ENCODE measurements around the gene EFTUD2.

The EFTUD2 gene

GRCh38 chr17:44820631-44821212 is 78.5 kb downstream of the EFTUD2 start (continued):
- TF ChIP-seq, protein P1, sequence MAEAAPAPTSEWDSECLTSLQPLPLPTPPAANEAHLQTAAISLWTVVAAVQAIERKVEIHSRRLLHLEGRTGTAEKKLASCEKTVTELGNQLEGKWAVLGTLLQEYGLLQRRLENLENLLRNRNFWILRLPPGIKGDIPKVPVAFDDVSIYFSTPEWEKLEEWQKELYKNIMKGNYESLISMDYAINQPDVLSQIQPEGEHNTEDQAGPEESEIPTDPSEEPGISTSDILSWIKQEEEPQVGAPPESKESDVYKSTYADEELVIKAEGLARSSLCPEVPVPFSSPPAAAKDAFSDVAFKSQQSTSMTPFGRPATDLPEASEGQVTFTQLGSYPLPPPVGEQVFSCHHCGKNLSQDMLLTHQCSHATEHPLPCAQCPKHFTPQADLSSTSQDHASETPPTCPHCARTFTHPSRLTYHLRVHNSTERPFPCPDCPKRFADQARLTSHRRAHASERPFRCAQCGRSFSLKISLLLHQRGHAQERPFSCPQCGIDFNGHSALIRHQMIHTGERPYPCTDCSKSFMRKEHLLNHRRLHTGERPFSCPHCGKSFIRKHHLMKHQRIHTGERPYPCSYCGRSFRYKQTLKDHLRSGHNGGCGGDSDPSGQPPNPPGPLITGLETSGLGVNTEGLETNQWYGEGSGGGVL (tag by site-specific recombination; IDR thresholded peaks at IDR 0.05), result no peak
- TF ChIP-seq ZSCAN23 (tag by site-specific recombination; IDR thresholded peaks at IDR 0.05), result peak; percentile 86; the same call in 1 of the 2 replicates
- TF ChIP-seq RBAK (tag by site-specific recombination; IDR thresholded peaks at IDR 0.05), result no peak
- no peak for TF ChIP-seq ZNF140 (tag by site-specific recombination; IDR thresholded peaks at IDR 0.05)
- no peak for TF ChIP-seq SALL2 (tag by site-specific recombination; IDR thresholded peaks at IDR 0.05; ENCODE audit: borderline replicate concordance)
- TF ChIP-seq, protein P2, sequence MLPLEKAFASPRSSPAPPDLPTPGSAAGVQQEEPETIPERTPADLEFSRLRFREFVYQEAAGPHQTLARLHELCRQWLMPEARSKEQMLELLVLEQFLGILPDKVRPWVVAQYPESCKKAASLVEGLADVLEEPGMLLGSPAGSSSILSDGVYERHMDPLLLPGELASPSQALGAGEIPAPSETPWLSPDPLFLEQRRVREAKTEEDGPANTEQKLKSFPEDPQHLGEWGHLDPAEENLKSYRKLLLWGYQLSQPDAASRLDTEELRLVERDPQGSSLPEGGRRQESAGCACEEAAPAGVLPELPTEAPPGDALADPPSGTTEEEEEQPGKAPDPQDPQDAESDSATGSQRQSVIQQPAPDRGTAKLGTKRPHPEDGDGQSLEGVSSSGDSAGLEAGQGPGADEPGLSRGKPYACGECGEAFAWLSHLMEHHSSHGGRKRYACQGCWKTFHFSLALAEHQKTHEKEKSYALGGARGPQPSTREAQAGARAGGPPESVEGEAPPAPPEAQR (tag by site-specific recombination; IDR thresholded peaks at IDR 0.05), result no peak
- peak; percentile 65; the same call in 1 of the 2 replicates for TF ChIP-seq GFI1B (tag by site-specific recombination; IDR thresholded peaks at IDR 0.05)
- no peak for TF ChIP-seq ZFP37 (tag by site-specific recombination; IDR thresholded peaks at IDR 0.05)
- TF ChIP-seq ZNF624 (tag by site-specific recombination; IDR thresholded peaks at IDR 0.05), result no peak
- TF ChIP-seq ZNF777 (tag by site-specific recombination; IDR thresholded peaks at IDR 0.05; ENCODE audit: borderline replicate concordance), result no peak
- TF ChIP-seq, protein P3, sequence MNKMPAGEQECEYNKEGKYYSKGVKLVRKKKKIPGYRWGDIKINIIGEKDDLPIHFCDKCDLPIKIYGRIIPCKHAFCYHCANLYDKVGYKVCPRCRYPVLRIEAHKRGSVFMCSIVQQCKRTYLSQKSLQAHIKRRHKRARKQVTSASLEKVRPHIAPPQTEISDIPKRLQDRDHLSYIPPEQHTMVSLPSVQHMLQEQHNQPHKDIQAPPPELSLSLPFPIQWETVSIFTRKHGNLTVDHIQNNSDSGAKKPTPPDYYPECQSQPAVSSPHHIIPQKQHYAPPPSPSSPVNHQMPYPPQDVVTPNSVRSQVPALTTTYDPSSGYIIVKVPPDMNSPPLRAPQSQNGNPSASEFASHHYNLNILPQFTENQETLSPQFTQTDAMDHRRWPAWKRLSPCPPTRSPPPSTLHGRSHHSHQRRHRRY (tag by site-specific recombination; IDR thresholded peaks at IDR 0.05), result no peak
- TF ChIP-seq ZNF670 (tag by site-specific recombination; IDR thresholded peaks at IDR 0.05; ENCODE audit: low read depth), result no peak
- TF ChIP-seq KLF17 (tag by site-specific recombination; IDR thresholded peaks at IDR 0.05), result peak; percentile 91
- TF ChIP-seq GLI4 (tag by site-specific recombination; IDR thresholded peaks at IDR 0.05), result no peak
- TF ChIP-seq CTCF (tag by site-specific recombination; IDR thresholded peaks at IDR 0.05), result no peak
- peak; percentile 55; the same call in 1 of the 2 replicates for TF ChIP-seq PRDM10 (tag by site-specific recombination; IDR thresholded peaks at IDR 0.05)
- TF ChIP-seq ZNF223 (tag by site-specific recombination; IDR thresholded peaks at IDR 0.05), result no peak
- TF ChIP-seq AEBP2 (tag by site-specific recombination; IDR thresholded peaks at IDR 0.05; ENCODE audit: borderline replicate concordance), result no peak
- TF ChIP-seq, protein P4, sequence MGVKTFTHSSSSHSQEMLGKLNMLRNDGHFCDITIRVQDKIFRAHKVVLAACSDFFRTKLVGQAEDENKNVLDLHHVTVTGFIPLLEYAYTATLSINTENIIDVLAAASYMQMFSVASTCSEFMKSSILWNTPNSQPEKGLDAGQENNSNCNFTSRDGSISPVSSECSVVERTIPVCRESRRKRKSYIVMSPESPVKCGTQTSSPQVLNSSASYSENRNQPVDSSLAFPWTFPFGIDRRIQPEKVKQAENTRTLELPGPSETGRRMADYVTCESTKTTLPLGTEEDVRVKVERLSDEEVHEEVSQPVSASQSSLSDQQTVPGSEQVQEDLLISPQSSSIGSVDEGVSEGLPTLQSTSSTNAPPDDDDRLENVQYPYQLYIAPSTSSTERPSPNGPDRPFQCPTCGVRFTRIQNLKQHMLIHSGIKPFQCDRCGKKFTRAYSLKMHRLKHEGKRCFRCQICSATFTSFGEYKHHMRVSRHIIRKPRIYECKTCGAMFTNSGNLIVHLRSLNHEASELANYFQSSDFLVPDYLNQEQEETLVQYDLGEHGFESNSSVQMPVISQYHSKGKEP (tag by site-specific recombination; IDR thresholded peaks at IDR 0.05), result peak; percentile 83; the same call in 1 of the 2 replicates
- no peak for TF ChIP-seq ZNF155 (tag by site-specific recombination; IDR thresholded peaks at IDR 0.05)
- TF ChIP-seq ZNF114 (tag by site-specific recombination; IDR thresholded peaks at IDR 0.05), result no peak
- no peak for TF ChIP-seq ZFP3 (tag by site-specific recombination; IDR thresholded peaks at IDR 0.05; ENCODE audit: low read depth)
- no peak for TF ChIP-seq ZNF248 (tag by site-specific recombination; IDR thresholded peaks at IDR 0.05)
- TF ChIP-seq, protein P5, sequence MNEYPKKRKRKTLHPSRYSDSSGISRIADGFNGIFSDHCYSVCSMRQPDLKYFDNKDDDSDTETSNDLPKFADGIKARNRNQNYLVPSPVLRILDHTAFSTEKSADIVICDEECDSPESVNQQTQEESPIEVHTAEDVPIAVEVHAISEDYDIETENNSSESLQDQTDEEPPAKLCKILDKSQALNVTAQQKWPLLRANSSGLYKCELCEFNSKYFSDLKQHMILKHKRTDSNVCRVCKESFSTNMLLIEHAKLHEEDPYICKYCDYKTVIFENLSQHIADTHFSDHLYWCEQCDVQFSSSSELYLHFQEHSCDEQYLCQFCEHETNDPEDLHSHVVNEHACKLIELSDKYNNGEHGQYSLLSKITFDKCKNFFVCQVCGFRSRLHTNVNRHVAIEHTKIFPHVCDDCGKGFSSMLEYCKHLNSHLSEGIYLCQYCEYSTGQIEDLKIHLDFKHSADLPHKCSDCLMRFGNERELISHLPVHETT (tag by site-specific recombination; IDR thresholded peaks at IDR 0.05), result peak; percentile 97

Measured in HEK293 (cell line).